ENCODE results near the gene POLR2J.
"Not testable (repeated sequence)": the region's sequence is repeated elsewhere in the genome, so short reads cannot be mapped to it uniquely, and the experiment has no call there.

GRCh38 chr7:102479209-102479584 is 475 bp upstream of the POLR2J start:
- TF ChIP-seq CTCF, POLR2A (IDR thresholded peaks at IDR 0.05): not testable (repeated sequence)
